GM06990 (cell line): Measurements from ENCODE around the gene TMEM198.
A peak's percentile ranks its signal among the peaks of the same experiment; 100 is the strongest.

ENCODE experiments used
- DNase-seq: peaks from one replicate; pipeline ENCODE4 v3.0.0-alpha.2; 2011; ENCODE audit not compliant: insufficient read length; ENCODE audit errors: extremely low read depth
- H3K27me3 ChIP-seq: replicated peaks from 2 replicates; pipeline ENCODE4 v1.6.0; 2011; ENCODE audit warnings: low read length; ENCODE audit not compliant: control insufficient read depth, insufficient read depth
- H3K36me3 ChIP-seq: 2 replicates; pipeline ENCODE4 v1.5.1; 2011; ENCODE audit warnings: low read length; ENCODE audit not compliant: control insufficient read depth, insufficient read depth
- H3K4me3 ChIP-seq: replicated peaks from 2 replicates; pipeline ENCODE4 v1.5.1; 2011; ENCODE audit warnings: low read depth, mild to moderate bottlenecking, control low read depth, low read length
- CTCF ChIP-seq: IDR thresholded peaks from 2 replicates; pipeline ENCODE4 v1.5.1; 2011; ENCODE audit warnings: low read length, control low read depth, mild to moderate bottlenecking, inconsistent platforms; ENCODE audit not compliant: insufficient read depth, poor library complexity, severe bottlenecking

TMEM198 gene

GRCh38 chr2:219557791-219558785 lies 14.3 kb downstream of the TMEM198 start:
- Histone ChIP-seq H3K36me3 (no peaks in the 10 kb centered on the region), H3K4me3 (no peak overlapping the region), H3K27me3 (peaks cover under 1% of the 10 kb centered on the region)
- no peak for DNase-seq
- no peak for TF ChIP-seq CTCF

DNA sequence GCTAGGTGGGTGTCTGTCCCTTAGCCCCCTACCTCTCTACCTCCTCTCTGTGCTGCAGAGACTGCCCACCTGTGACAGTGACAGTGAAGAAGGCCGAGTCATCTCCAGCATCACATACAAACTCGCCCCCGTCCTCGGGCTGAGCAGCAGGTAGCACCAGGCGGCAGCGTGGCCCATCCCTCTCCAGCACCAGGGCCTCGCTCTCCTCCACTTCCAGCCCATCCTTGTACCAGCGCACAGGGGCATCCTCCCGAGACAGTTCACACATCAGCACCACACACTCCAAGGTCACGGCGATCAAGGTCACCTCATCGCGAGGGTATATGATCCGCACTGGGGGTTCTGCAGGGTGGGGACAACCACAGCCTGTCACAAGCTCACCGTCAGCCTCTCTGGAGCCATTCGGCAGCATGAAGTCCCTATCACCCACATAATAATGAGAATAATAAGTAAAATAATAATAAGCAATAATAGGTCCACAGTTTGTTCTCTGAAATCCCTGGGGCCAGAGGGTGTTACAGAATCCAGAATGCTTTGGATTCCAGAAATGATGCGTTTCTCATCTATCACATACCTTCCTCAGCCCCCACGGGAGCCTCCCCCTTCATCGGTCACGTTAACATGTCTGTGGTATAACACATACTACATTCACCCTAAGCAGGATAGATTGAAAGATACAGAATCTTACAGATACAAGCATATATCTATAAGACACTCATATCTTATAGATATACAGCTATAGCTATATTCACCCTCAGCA lies 15.5 kb downstream of the TMEM198 start:
- peaks cover 1% of the 10 kb centered on the region for H3K27me3 ChIP-seq
- H3K36me3 ChIP-seq: no peaks in the 10 kb centered on the region
- no peak for DNase-seq
- TF ChIP-seq CTCF: no peak
- H3K4me3 ChIP-seq: no peak overlapping the region

DNA sequence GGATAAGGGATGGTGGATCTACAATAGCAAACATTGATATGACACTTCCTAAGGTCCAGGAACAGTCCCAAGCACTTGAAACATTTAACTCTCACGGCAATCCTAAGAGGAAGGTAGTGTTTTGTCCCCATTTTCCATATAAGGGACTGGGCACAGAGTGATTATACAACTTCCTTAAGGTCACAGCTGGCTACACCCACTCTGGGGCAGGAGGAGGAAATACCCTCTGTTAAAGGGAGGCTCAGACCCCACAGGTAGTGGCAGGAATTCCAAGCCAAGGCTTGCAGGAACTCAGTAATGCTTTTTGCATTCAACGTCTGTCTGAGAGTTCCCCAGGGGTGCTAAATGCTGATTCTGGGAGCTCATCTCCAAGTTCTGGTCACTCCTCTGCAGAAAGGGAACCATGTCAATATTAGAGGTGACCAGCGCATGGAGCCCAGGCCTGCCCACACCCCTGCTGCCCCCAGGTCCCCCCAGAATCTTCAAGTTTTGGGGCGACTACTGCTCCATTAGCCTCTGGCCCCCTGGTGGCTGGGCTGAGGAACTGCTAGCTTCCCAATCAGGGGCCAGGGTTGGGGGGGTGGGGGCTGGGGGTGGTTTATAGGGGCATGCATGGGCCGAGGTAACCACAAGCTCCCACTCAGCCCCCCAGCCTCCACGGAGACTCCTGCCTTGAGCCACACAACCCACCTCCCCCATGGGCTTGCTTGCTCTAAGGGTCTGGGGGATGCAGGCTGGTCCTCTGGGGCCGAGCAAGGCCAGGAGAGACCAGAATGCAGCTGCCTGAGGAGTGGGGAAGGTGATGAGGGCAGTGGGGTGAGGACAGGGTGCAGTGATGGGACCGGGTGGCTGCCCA lies 16.4 kb downstream of the TMEM198 start:
- no peaks in the 10 kb centered on the region for H3K36me3 ChIP-seq
- peaks cover 1% of the 10 kb centered on the region for H3K27me3 ChIP-seq
- H3K4me3 ChIP-seq: no peak overlapping the region
- no peak for DNase-seq
- peak; percentile 79 for TF ChIP-seq CTCF

GRCh38 chr2:219560893-219561178 lies 17.0 kb downstream of the TMEM198 start:
- Histone ChIP-seq H3K4me3 (no peak overlapping the region), H3K36me3 (no peaks in the 10 kb centered on the region), H3K27me3 (peaks cover 1% of the 10 kb centered on the region)
- DNase-seq: no peak
- TF ChIP-seq CTCF: no peak

DNA sequence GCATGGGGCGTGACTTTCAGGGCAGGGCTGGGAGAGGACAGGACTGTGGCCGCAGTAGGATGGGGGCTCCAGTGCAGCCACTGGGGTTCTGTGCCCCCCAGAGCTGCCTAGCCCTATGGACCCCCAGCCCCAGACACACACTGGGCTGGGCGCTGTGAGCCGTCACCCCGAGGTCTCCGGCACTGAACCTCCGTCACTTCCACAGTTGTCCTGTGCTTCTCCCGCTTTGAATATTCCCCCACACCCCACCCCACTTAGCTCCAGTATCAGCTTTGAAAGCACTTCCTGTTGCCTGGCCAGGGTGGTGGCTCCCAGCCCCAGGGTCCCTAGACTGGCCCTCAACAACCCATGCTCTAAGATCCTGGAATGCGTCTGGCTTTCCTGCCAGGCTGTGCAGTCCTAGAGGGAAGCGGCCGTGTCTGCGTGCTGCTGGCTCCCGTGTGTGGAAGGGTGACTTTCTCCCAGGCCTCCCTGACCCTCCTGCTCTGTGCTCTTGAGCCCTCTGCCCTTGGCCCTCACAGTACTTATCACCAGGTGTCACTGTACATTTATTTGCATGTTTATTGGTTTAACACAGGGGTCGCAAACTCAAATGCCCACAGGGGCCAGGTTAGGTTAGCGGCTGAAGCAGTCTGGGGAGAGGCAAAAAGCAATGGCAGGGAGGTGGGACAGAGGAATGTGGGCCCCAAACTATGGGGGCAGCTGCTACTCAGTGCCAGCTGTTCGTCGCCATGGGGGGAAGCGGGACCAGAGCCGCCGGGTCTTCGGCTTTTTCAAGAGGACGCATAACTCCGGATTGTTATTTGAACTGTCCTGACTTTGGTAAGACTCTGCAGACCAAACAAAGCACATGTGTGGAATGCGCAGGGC lies 17.6 kb downstream of the TMEM198 start:
- Histone ChIP-seq H3K27me3 (peaks cover 1% of the 10 kb centered on the region), H3K4me3 (no peak overlapping the region), H3K36me3 (no peaks in the 10 kb centered on the region)
- no peak for TF ChIP-seq CTCF
- DNase-seq: no peak
